ENCODE results near the gene PCCA. TPM values are rescaled to one million over a fixed set of nuclear protein-coding genes. Genes with fewer than 3 reads are reported as not detected.

Gene PCCA
- total RNA-seq, 4 donors from 2014 or later: 34.6 to 58.4 (median 40.1) TPM

GRCh38 chr13:100339411-100339940 is 250.6 kb downstream of the PCCA start:
- H3K9me3 ChIP-seq: no peaks in the 10 kb centered on the region
- H3K36me3 ChIP-seq: peaks cover 0 to 69% of the 10 kb centered on the region in 2 donors
- no peak for ATAC-seq
- no peak overlapping the region for H3K4me3 ChIP-seq
- no peak overlapping the region for H3K27ac ChIP-seq
- no peaks in the 10 kb centered on the region for H3K4me1 ChIP-seq
- TF ChIP-seq POLR2A (IDR thresholded peaks at IDR 0.05) (no peak), CTCF (IDR thresholded peaks at IDR 0.05) (no peak), EP300 (IDR thresholded peaks at IDR 0.05) (no peak), POLR2AphosphoS5 (IDR thresholded peaks at IDR 0.05) (no peak)
- 93 to 95% methylated on average over 8 of the region's 8 CpGs for WGBS, 2 donors (ENCODE audit: low coverage in 1 of 2)
- H3K27me3 ChIP-seq: no peaks in the 10 kb centered on the region

- no peak for TF ChIP-seq CTCF (IDR thresholded peaks at IDR 0.05)
- TF ChIP-seq EP300 (IDR thresholded peaks at IDR 0.05): no peak
- H3K27me3 ChIP-seq: no peaks in the 10 kb centered on the region
- no peak for ATAC-seq
- 88 to 96% methylated on average over 2 of the region's 2 CpGs for WGBS, 2 donors (ENCODE audit: low coverage in 1 of 2)
- no peak overlapping the region for H3K27ac ChIP-seq
- peaks cover 0 to 12% (median 0%) of the 10 kb centered on the region in 3 donors for H3K9me3 ChIP-seq
- no peak overlapping the region for H3K4me3 ChIP-seq
- no peaks in the 10 kb centered on the region for H3K4me1 ChIP-seq
- H3K36me3 ChIP-seq: peaks cover 0 to 71% of the 10 kb centered on the region in 2 donors
Measured at GRCh38 chr13:100340865-100341264, 252.0 kb downstream of the PCCA start.

- no peak for TF ChIP-seq EP300 (IDR thresholded peaks at IDR 0.05)
- no peak for TF ChIP-seq POLR2AphosphoS5 (IDR thresholded peaks at IDR 0.05)
- TF ChIP-seq POLR2A (IDR thresholded peaks at IDR 0.05): no peak
- TF ChIP-seq CTCF (IDR thresholded peaks at IDR 0.05): no peak
- Histone ChIP-seq H3K27me3 (no peaks in the 10 kb centered on the region), H3K4me3 (no peak overlapping the region), H3K4me1 (no peaks in the 10 kb centered on the region), H3K27ac (no peak overlapping the region), H3K36me3 (peaks cover 0 to 74% of the 10 kb centered on the region in 2 donors), H3K9me3 (peaks cover 0 to 12% (median 0%) of the 10 kb centered on the region in 3 donors)
- no peak for ATAC-seq
- WGBS, 2 donors (ENCODE audit: low coverage in 1 of 2): 89 to 90% methylated on average over 2 to 6 of the region's 6 CpGs
Measured at GRCh38 chr13:100341327-100341726, 252.4 kb downstream of the PCCA start.

- TF ChIP-seq CTCF (IDR thresholded peaks at IDR 0.05) (no peak), POLR2A (IDR thresholded peaks at IDR 0.05) (no peak), POLR2AphosphoS5 (IDR thresholded peaks at IDR 0.05) (no peak), EP300 (IDR thresholded peaks at IDR 0.05) (no peak)
- no peak for ATAC-seq
- 83 to 96% methylated on average over 4 of the region's 4 CpGs for WGBS, 2 donors (ENCODE audit: low coverage in 1 of 2)
- no peak overlapping the region for H3K27ac ChIP-seq
- no peak overlapping the region for H3K4me3 ChIP-seq
- H3K27me3 ChIP-seq: no peaks in the 10 kb centered on the region
- H3K36me3 ChIP-seq: peaks cover 0 to 69% of the 10 kb centered on the region in 2 donors
- peaks cover 0 to 12% (median 0%) of the 10 kb centered on the region in 3 donors for H3K9me3 ChIP-seq
- H3K4me1 ChIP-seq: no peaks in the 10 kb centered on the region
Measured at GRCh38 chr13:100344544-100344943, 255.7 kb downstream of the PCCA start.

- Histone ChIP-seq H3K9me3 (peaks cover 0 to 12% (median 0%) of the 10 kb centered on the region in 3 donors), H3K27me3 (no peaks in the 10 kb centered on the region), H3K4me3 (no peak overlapping the region), H3K36me3 (peaks cover 0 to 40% of the 10 kb centered on the region in 2 donors), H3K27ac (no peak overlapping the region), H3K4me1 (no peaks in the 10 kb centered on the region)
- TF ChIP-seq POLR2A (IDR thresholded peaks at IDR 0.05) (no peak), POLR2AphosphoS5 (IDR thresholded peaks at IDR 0.05) (no peak), EP300 (IDR thresholded peaks at IDR 0.05) (no peak), CTCF (IDR thresholded peaks at IDR 0.05) (no peak)
- WGBS, 2 donors (ENCODE audit: low coverage in 1 of 2): 65 to 80% methylated on average over 3 of the region's 3 CpGs
- peak; percentile 39 for ATAC-seq
Measured at GRCh38 chr13:100347968-100348367, 259.1 kb downstream of the PCCA start.
